ENCODE data around the gene MACROH2A2. TPM values are rescaled to one million over a fixed set of nuclear protein-coding genes. Genes with fewer than 3 reads are reported as not detected.

The MACROH2A2 gene
- total and polyA plus RNA-seq, 10 of the 15 experiments (the other 5 are each of a cell fraction or from before 2014, with no cell fraction given): 0.14 to 0.24 TPM; not detected in 8

- ChIA-PET POLR2A (no interaction called here), RAD21 (ENCODE audit: unreplicated experiment) (no interaction called here), CTCF (interaction anchor here (1.1 kb wide), 1 partner anchor 252 kb away, joined by 3 read pairs; no protein-coding TSS in a partner anchor), SMC1A (ENCODE audit: uncharacterized antibody, unreplicated experiment) (no interaction called here)
- Histone ChIP-seq H3K4me1 (ENCODE audit: control insufficient read depth, insufficient read depth, low read length) (peaks cover 14% of the 10 kb centered on the region), H3K4me3 (no peak overlapping the region), H3K79me2 (ENCODE audit: control insufficient read depth, insufficient read depth, low read length) (no peaks in the 10 kb centered on the region), H3K4me2 (ENCODE audit: control insufficient read depth, insufficient read depth) (no peak overlapping the region), H3K27me3 (replicated peaks in 1 of 2; ENCODE audit: control insufficient read depth in 2 of 2, insufficient read depth in 2 of 2, low read length in 1 of 2) (no peaks in the 10 kb centered on the region), H2AFZ (ENCODE audit: control insufficient read depth, low read depth, low read length) (no peak overlapping the region), H3K9me3 (replicated peaks; ENCODE audit: control insufficient read depth, insufficient read depth, low read length) (no peaks in the 10 kb centered on the region), H3K27ac (ENCODE audit: control insufficient read depth, insufficient read depth) (no peak overlapping the region), H4K20me1 (ENCODE audit: control insufficient read depth, insufficient read depth) (no peaks in the 10 kb centered on the region), H3K36me3 (ENCODE audit: control insufficient read depth in 2 of 2, insufficient read depth in 2 of 2, low read length in 1 of 2) (peaks cover 19 to 25% of the 10 kb centered on the region in 2 experiments), H3K9ac (ENCODE audit: control insufficient read depth, insufficient read depth, low read length) (no peak overlapping the region)
- ATAC-seq: no peak
- no peak for DNase-seq (ENCODE audit: low read depth, low spot score)
- intact Hi-C loops (cut with micrococcal nuclease; ENCODE audit: unreplicated experiment) (no loop called here), in situ Hi-C loops (cut with MboI) (no loop called here)
- no TSS peak for BruUV-seq (replicated peaks)
- 98% methylated on average over 8 of the region's 8 CpGs for WGBS (ENCODE audit: insufficient coverage, insufficient replicate concordance, low lambda C conversion rate, missing lambda C conversion rate)
- no peak for FAIRE-seq
- TF ChIP-seq REST (IDR thresholded peaks at IDR 0.05; ENCODE audit: low read depth, low read length) (no peak), ZBTB11 (CRISPR knock-in tag; IDR thresholded peaks at IDR 0.05) (no peak), TAF1 (IDR thresholded peaks at IDR 0.05; ENCODE audit: borderline replicate concordance, low read depth, low read length) (no peak), ATF7 (IDR thresholded peaks at IDR 0.05; ENCODE audit: low read depth) (no peak), CBX5 (IDR thresholded peaks at IDR 0.05; ENCODE audit: low read depth) (no peak), MTA2 (IDR thresholded peaks at IDR 0.05; ENCODE audit: low read depth) (no peak), NFYA (IDR thresholded peaks at IDR 0.05; ENCODE audit: borderline replicate concordance, low read depth, low read length) (no peak), ZBTB40 (IDR thresholded peaks at IDR 0.05; ENCODE audit: borderline replicate concordance) (no peak), SMAD5 (IDR thresholded peaks at IDR 0.05; ENCODE audit: low read depth) (no peak), FOXK2 (IDR thresholded peaks at IDR 0.05) (no peak), CHD2 (IDR thresholded peaks at IDR 0.05; ENCODE audit: borderline replicate concordance, low read depth, low read length) (no peak), ESRRA (IDR thresholded peaks at IDR 0.05; ENCODE audit: low read length) (no peak), ZBED1 (IDR thresholded peaks at IDR 0.05; ENCODE audit: borderline replicate concordance) (no peak), ATF3 (IDR thresholded peaks at IDR 0.05; ENCODE audit: borderline replicate concordance, extremely low read depth, low read depth, low read length) (no peak)
Measured at GRCh38 chr10:70112071-70112470, 59.4 kb downstream of the MACROH2A2 start.

Data from GM12878 (cell line).